NT2/D1 (cell line): ENCODE measurements around the gene SLC35G6.

Experiments used
- DNase-seq: peaks from one replicate; pipeline ENCODE4 v3.0.0-alpha.2; 2011; ENCODE audit warnings: low read depth, low spot score
- H3K27me3 ChIP-seq: 2 replicates; pipeline ENCODE4 v1.6.0; 2011; ENCODE audit warnings: mild to moderate bottlenecking; ENCODE audit not compliant: insufficient read length, insufficient read depth
- H3K36me3 ChIP-seq: 2 replicates; pipeline ENCODE4 v1.6.1; 2011; ENCODE audit warnings: mild to moderate bottlenecking, low read length, mixed read lengths; ENCODE audit not compliant: insufficient read depth, insufficient read length
- H3K4me1 ChIP-seq: 2 replicates; pipeline ENCODE4 v1.5.1; 2011; ENCODE audit not compliant: insufficient read depth, insufficient read length
- H3K4me3 ChIP-seq: 2 replicates; pipeline ENCODE4 v1.5.1; 2011; ENCODE audit warnings: low read depth; ENCODE audit not compliant: insufficient read length
- H3K9ac ChIP-seq: 2 replicates; pipeline ENCODE4 v1.6.0; 2011; ENCODE audit warnings: low read depth; ENCODE audit not compliant: insufficient read length
- H3K9me3 ChIP-seq: 2 replicates; pipeline ENCODE4 v1.5.1; 2011; ENCODE audit warnings: mild to moderate bottlenecking, low read length; ENCODE audit not compliant: insufficient read depth
- SUZ12 ChIP-seq: IDR thresholded peaks from 2 replicates; pipeline ENCODE4 v1.6.1; 2011; ENCODE audit not compliant: insufficient read length, insufficient read depth; ENCODE audit errors: extremely low read depth
- YY1 ChIP-seq: IDR thresholded peaks from 2 replicates; pipeline ENCODE4 v1.6.1; 2011; ENCODE audit not compliant: insufficient read length, insufficient read depth
- ZNF274 ChIP-seq: IDR thresholded peaks from 2 replicates; pipeline ENCODE4 v1.6.1; 2011; ENCODE audit warnings: mild to moderate bottlenecking, low read depth, low read length

The SLC35G6 gene

GRCh38 chr17:7443499-7444485 lies 37.5 kb upstream of the SLC35G6 start:
- no peak for DNase-seq
- no peak overlapping the region for H3K9ac ChIP-seq
- no peak for TF ChIP-seq YY1
- no peak for TF ChIP-seq SUZ12
- no peak for TF ChIP-seq ZNF274
- H3K27me3 ChIP-seq = peaks cover 39% of the 10 kb centered on the region
- no peaks in the 10 kb centered on the region for H3K9me3 ChIP-seq
- peaks cover 4% of the 10 kb centered on the region for H3K4me1 ChIP-seq
- H3K36me3 ChIP-seq = no peaks in the 10 kb centered on the region
- H3K4me3 ChIP-seq = no peak overlapping the region

- Histone ChIP-seq H3K36me3 (no peaks in the 10 kb centered on the region), H3K27me3 (peaks cover 29% of the 10 kb centered on the region), H3K4me1 (peaks cover 4% of the 10 kb centered on the region), H3K9me3 (no peaks in the 10 kb centered on the region), H3K9ac (peak within 1 kb of the TSS; percentile 72), H3K4me3 (peak within 1 kb of the TSS; percentile 42)
- DNase-seq = no peak
- TF ChIP-seq ZNF274 = no peak
- TF ChIP-seq SUZ12 = no peak
- TF ChIP-seq YY1 = no peak
Measured at GRCh38 chr17:7444682-7445618, 36.3 kb upstream of the SLC35G6 start, which contains the start of gene CHRNB1. Gene CHRNB1, plus strand, starts transcription at chr17:7445061. Its CDS starts 67 bp downstream, at chr17:7445128.

- H3K27me3 ChIP-seq = peaks cover 29% of the 10 kb centered on the region
- DNase-seq = no peak
Measured at GRCh38 chr17:7445619-7445968, 35.7 kb upstream of the SLC35G6 start.

GRCh38 chr17:7448461-7448860 lies 32.8 kb upstream of the SLC35G6 start:
- Histone ChIP-seq H3K4me3 (no peak overlapping the region), H3K27me3 (peaks cover 12% of the 10 kb centered on the region), H3K9ac (no peak overlapping the region), H3K36me3 (no peaks in the 10 kb centered on the region), H3K4me1 (peaks cover 2% of the 10 kb centered on the region), H3K9me3 (no peaks in the 10 kb centered on the region)
- TF ChIP-seq YY1 = no peak
- no peak for TF ChIP-seq SUZ12
- TF ChIP-seq ZNF274 = no peak
- DNase-seq = no peak

More at GRCh38 chr17:7445619-7445968, 35.7 kb upstream of the SLC35G6 start:
- peak overlapping the region; percentile 42 for H3K4me3 ChIP-seq
- peaks cover 4% of the 10 kb centered on the region for H3K4me1 ChIP-seq
- H3K9me3 ChIP-seq = no peaks in the 10 kb centered on the region
- peak overlapping the region; percentile 50 for H3K9ac ChIP-seq
- H3K36me3 ChIP-seq = no peaks in the 10 kb centered on the region
- TF ChIP-seq SUZ12 (no peak), ZNF274 (no peak), YY1 (no peak)

GRCh38 chr17:7459961-7460545 lies 21.2 kb upstream of the SLC35G6 start:
- no peaks in the 10 kb centered on the region for H3K27me3 ChIP-seq
- no peak overlapping the region for H3K9ac ChIP-seq
- peaks cover 18% of the 10 kb centered on the region for H3K36me3 ChIP-seq
- no peak for DNase-seq
- peaks cover 10% of the 10 kb centered on the region for H3K4me1 ChIP-seq
- no peak overlapping the region for H3K4me3 ChIP-seq
- TF ChIP-seq YY1 (no peak), ZNF274 (no peak), SUZ12 (no peak)
- no peaks in the 10 kb centered on the region for H3K9me3 ChIP-seq

- H3K9me3 ChIP-seq = no peaks in the 10 kb centered on the region
- no peak for DNase-seq
- H3K36me3 ChIP-seq = peaks cover 22% of the 10 kb centered on the region
- peaks cover 13% of the 10 kb centered on the region for H3K4me1 ChIP-seq
- TF ChIP-seq ZNF274 (no peak), SUZ12 (no peak), YY1 (no peak)
- H3K4me3 ChIP-seq = no peak overlapping the region
- no peak overlapping the region for H3K9ac ChIP-seq
- no peaks in the 10 kb centered on the region for H3K27me3 ChIP-seq
Measured at GRCh38 chr17:7460850-7461660, 20.2 kb upstream of the SLC35G6 start.
